Activated CD8-positive, alpha-beta T cell treated with anti-CD3 and anti-CD28 coated beads, Interleukin-2, amount 10 ng/mL, durations not matched to agents 7 days and 5 days (primary cell): ENCODE measurements around the gene RPS6KC1. TPM values are rescaled to one million over a fixed set of nuclear protein-coding genes. Genes with fewer than 3 reads are reported as not detected.
A peak's percentile ranks its signal among the peaks of the same experiment; 100 is the strongest.

Experiments used
- ATAC-seq: fragments of 150-1000 bp; cut with Tn5 transposase; one replicate; pipeline ENCODE4 v1.10.0; 2021; ENCODE audit warnings: moderate library complexity
- CTCF ChIA-PET: fragments of 350-600 bp; sonication (Branson Sonifier 250); formaldehyde crosslinking; loops from one replicate; lab custom pipeline; 2021; ENCODE audit warnings: antibody characterized with exemption; lab: Charles Lee
- POLR2A ChIA-PET: fragments of 350-600 bp; sonication (Branson Sonifier 250); formaldehyde crosslinking; loops from one replicate; lab custom pipeline; 2021; ENCODE audit warnings: antibody characterized with exemption; lab: Charles Lee
- DNase-seq: peaks from one replicate; pipeline ENCODE4 v3.0.0-alpha.2; 2020
- H3K27ac Mint-ChIP-seq: one replicate; pipeline ENCODE4 v1.8.0; 2021; ENCODE audit warnings: mild to moderate bottlenecking, mixed read lengths
- H3K27me3 Mint-ChIP-seq: one replicate; pipeline ENCODE4 v1.8.0; 2021; ENCODE audit warnings: low read depth, mixed read lengths
- H3K36me3 Mint-ChIP-seq: one replicate; pipeline ENCODE4 v1.8.0; 2021; ENCODE audit warnings: low read depth, mixed read lengths
- H3K4me1 Mint-ChIP-seq: one replicate; pipeline ENCODE4 v1.8.0; 2021; ENCODE audit warnings: low read depth, mixed read lengths
- H3K4me3 Mint-ChIP-seq: one replicate; pipeline ENCODE4 v1.8.0; 2021; ENCODE audit warnings: mild to moderate bottlenecking, mixed read lengths
- H3K9me3 Mint-ChIP-seq: one replicate; pipeline ENCODE4 v1.8.0; 2022; ENCODE audit warnings: mixed read lengths; ENCODE audit not compliant: insufficient read depth
- total RNA-seq, 2 experiments: library from RNA; stranded (reverse); gene quantifications; one replicate each; pipeline ENCODE4 v1.2.3, GENCODE V29; 2021

The RPS6KC1 gene
- total RNA-seq, 2 experiments from 2014 or later: 11.8 to 12.5 TPM

- Mint-ChIP-seq H3K4me1 (peaks cover 9% of the 10 kb centered on the region), H3K27ac (no peak overlapping the region), H3K36me3 (peaks cover 14% of the 10 kb centered on the region), H3K27me3 (no peaks in the 10 kb centered on the region), H3K4me3 (no peak overlapping the region), H3K9me3 (no peaks in the 10 kb centered on the region)
- DNase-seq (no peak), ATAC-seq (no peak)
- ChIA-PET CTCF (interaction anchor here (1.0 kb wide), 1 partner anchor 16 kb away, joined by 3 read pairs; no protein-coding TSS in a partner anchor), POLR2A (no interaction called here)
These were observed 6.4 kb downstream of the RPS6KC1 start for GRCh38 chr1:213057264-213058059.

DNA sequence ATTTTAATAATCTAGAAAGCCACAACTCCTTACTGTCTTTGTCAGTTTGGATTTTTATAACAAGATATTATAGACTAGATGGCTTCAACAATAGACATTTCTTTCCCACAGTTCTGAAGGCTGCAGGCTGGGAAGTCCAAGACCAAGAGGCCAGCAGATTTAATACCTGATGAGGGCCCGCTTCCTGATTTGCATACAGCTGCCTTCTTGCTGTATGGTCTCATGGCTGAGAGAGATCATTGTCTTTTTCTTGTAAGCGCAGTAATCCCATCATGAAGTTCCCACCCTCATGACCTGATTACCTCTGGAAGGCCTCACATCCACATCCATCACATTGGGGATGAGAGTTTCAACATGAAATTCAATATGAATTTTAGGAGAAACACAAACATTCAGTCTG, 9.8 kb downstream of the RPS6KC1 start:
- no peaks in the 10 kb centered on the region for H3K27me3 Mint-ChIP-seq
- ATAC-seq: no peak
- ChIA-PET CTCF (interaction anchor here (1.9 kb wide), 1 partner anchor 10 kb away, joined by 5 read pairs; no protein-coding TSS in a partner anchor), POLR2A (no interaction called here)
- H3K27ac Mint-ChIP-seq: no peak overlapping the region
- no peak overlapping the region for H3K4me3 Mint-ChIP-seq
- H3K9me3 Mint-ChIP-seq: no peaks in the 10 kb centered on the region
- no peaks in the 10 kb centered on the region for H3K4me1 Mint-ChIP-seq
- no peak for DNase-seq
- peaks cover 5% of the 10 kb centered on the region for H3K36me3 Mint-ChIP-seq

GRCh38 chr1:213061263-213061662, 10.2 kb downstream of the RPS6KC1 start:
- H3K4me1 Mint-ChIP-seq: no peaks in the 10 kb centered on the region
- no peak overlapping the region for H3K4me3 Mint-ChIP-seq
- POLR2A ChIA-PET: no interaction called here
- H3K27ac Mint-ChIP-seq: no peak overlapping the region
- no peaks in the 10 kb centered on the region for H3K27me3 Mint-ChIP-seq
- peaks cover 5% of the 10 kb centered on the region for H3K36me3 Mint-ChIP-seq
- CTCF ChIA-PET: interaction anchor here (1.9 kb wide), 1 partner anchor 9 kb away, joined by 5 read pairs; no protein-coding TSS in a partner anchor
- H3K9me3 Mint-ChIP-seq: no peaks in the 10 kb centered on the region
- DNase-seq (no peak), ATAC-seq (no peak)

- ChIA-PET POLR2A (no interaction called here), CTCF (interaction anchor here (1.8 kb wide), 1 partner anchor 10 kb away, joined by 5 read pairs; no protein-coding TSS in a partner anchor)
- Mint-ChIP-seq H3K4me1 (peaks cover 11% of the 10 kb centered on the region), H3K9me3 (no peaks in the 10 kb centered on the region), H3K27me3 (no peaks in the 10 kb centered on the region), H3K27ac (no peak overlapping the region), H3K36me3 (no peaks in the 10 kb centered on the region), H3K4me3 (no peak overlapping the region)
- ATAC-seq (no peak), DNase-seq (no peak)
These were observed 14.8 kb downstream of the RPS6KC1 start for GRCh38 chr1:213065800-213066199.

- Mint-ChIP-seq H3K9me3 (no peaks in the 10 kb centered on the region), H3K27ac (no peak overlapping the region), H3K36me3 (no peaks in the 10 kb centered on the region), H3K27me3 (no peaks in the 10 kb centered on the region), H3K4me3 (no peak overlapping the region), H3K4me1 (peaks cover 15% of the 10 kb centered on the region)
- ATAC-seq (no peak), DNase-seq (no peak)
- CTCF ChIA-PET: interaction anchor here (1.8 kb wide), 1 partner anchor 10 kb away, joined by 5 read pairs; no protein-coding TSS in a partner anchor
- POLR2A ChIA-PET: no interaction called here
These were observed 15.3 kb downstream of the RPS6KC1 start for GRCh38 chr1:213066363-213066762.

DNA sequence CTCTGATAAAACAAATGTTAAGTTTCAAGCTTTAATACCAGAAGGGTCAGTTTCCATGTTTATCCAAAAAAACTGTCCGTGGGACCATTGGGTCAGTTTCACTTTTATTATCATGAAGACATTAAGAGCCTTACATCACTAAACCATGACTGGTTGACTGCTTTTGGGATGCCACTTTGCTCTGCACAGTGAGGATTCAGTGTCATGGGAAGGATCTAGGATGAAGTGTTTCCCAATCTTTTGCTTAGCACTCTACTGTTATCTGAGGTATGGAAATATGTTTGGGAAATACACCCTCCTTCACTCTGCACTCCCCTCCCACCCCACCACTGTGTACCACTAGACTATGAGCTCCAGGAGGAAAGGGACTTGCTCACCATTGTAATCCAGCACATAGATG, 16.3 kb downstream of the RPS6KC1 start:
- no peak overlapping the region for H3K27ac Mint-ChIP-seq
- H3K4me1 Mint-ChIP-seq: peaks cover 20% of the 10 kb centered on the region
- ATAC-seq (no peak), DNase-seq (no peak)
- H3K9me3 Mint-ChIP-seq: no peaks in the 10 kb centered on the region
- ChIA-PET CTCF (interaction anchor here (0.7 kb wide), 1 partner anchor 20 kb away, joined by 3 read pairs; no protein-coding TSS in a partner anchor), POLR2A (no interaction called here)
- H3K36me3 Mint-ChIP-seq: no peaks in the 10 kb centered on the region
- H3K27me3 Mint-ChIP-seq: no peaks in the 10 kb centered on the region
- H3K4me3 Mint-ChIP-seq: no peak overlapping the region

GRCh38 chr1:213070406-213070805, 19.4 kb downstream of the RPS6KC1 start:
- CTCF ChIA-PET: interaction anchor here (0.5 to 1.5 kb wide), 11 partner anchors 10 to 613 kb away, joined by 3 to 5 read pairs (median 3); partner anchors contain the start of gene RPS6KC1
- DNase-seq: peak; percentile 59

DNA sequence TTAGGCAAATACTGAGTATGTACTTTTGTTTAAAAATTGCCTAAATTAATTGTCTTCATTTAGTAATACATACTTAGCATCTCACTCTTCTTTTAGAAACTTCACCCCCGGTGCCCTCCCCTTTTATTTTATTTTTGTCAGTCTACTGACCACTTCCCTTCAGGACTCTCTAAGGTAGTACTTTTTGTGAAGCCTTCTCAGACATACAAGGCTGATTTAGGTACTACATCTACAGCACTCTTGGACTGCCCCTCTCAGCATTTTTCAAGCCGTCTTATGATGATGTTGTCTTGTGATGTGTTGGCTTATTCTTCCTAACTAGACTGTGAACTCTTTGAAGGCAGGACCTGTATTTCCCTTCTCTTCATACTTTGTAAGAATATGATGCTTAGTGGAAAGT, 24.7 kb downstream of the RPS6KC1 start:
- ATAC-seq: peak; percentile 65
- Mint-ChIP-seq H3K27me3 (no peaks in the 10 kb centered on the region), H3K4me3 (no peak overlapping the region), H3K9me3 (no peaks in the 10 kb centered on the region), H3K4me1 (peaks cover 29% of the 10 kb centered on the region), H3K27ac (peak overlapping the region; percentile 37), H3K36me3 (peaks cover 12% of the 10 kb centered on the region)
- ChIA-PET POLR2A (no interaction called here), CTCF (interaction anchor here (0.8 kb wide), 1 partner anchor 326 kb away, joined by 3 read pairs; no protein-coding TSS in a partner anchor)
- DNase-seq: no peak

More at GRCh38 chr1:213070406-213070805, 19.4 kb downstream of the RPS6KC1 start:
- peak overlapping the region; percentile 32 for H3K27ac Mint-ChIP-seq
- H3K27me3 Mint-ChIP-seq: no peaks in the 10 kb centered on the region
- H3K9me3 Mint-ChIP-seq: no peaks in the 10 kb centered on the region
- peak overlapping the region; percentile 46 for H3K4me3 Mint-ChIP-seq
- peaks cover 6% of the 10 kb centered on the region for H3K36me3 Mint-ChIP-seq
- ATAC-seq: peak; percentile 79
- peaks cover 34% of the 10 kb centered on the region for H3K4me1 Mint-ChIP-seq
- POLR2A ChIA-PET: interaction anchor here (1.2 kb wide), 1 partner anchor 19 kb away, joined by 4 read pairs; the partner anchor contains the start of gene RPS6KC1

DNA sequence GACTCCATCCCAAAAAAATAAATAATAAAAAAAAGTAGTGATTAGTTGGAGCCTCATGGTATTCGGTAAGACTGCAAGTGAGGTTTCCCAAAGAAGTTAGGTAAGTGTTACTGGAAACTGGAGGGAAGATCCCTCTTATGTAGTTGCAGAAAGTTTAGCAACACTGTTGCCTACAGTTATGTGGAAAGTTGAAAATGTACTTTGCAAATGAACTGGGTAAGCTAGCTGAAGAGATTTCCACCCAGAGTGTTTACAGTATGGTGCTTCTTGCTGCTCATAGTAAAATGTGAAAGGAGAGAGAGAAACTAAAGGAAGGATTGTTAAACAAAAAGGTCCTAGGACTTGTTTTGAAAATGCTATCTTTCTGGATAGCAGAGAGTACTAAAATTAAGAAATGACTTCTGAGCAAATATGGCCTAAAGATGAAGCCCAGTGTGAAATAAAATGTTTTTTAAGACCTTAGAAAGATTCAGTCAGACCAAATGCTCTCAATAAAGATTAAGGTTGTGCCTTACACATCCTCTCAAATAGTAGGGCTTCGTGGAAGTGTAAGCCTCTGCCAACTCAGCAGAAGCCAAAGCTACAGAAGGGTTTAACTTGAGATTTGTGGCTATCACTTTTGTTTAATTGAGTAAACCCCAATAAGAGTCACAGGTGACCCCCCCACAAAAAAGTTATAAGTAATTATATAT, 31.5 kb downstream of the RPS6KC1 start:
- Mint-ChIP-seq H3K4me1 (peaks cover 29% of the 10 kb centered on the region), H3K36me3 (peaks cover 33% of the 10 kb centered on the region), H3K9me3 (no peaks in the 10 kb centered on the region), H3K27me3 (no peaks in the 10 kb centered on the region), H3K27ac (peak overlapping the region; percentile 82), H3K4me3 (peak overlapping the region; percentile 42)
- peak; percentile 73 for ATAC-seq
- ChIA-PET POLR2A (interaction anchor here (0.7 kb wide), 1 partner anchor 134 kb away, joined by 3 read pairs; no protein-coding TSS in a partner anchor), CTCF (interaction anchor here (0.8 to 1.6 kb wide), 5 partner anchors 9 to 40 kb away, joined by 3 to 4 read pairs (median 3); no protein-coding TSS in a partner anchor)
- DNase-seq: peak; percentile 32

DNA sequence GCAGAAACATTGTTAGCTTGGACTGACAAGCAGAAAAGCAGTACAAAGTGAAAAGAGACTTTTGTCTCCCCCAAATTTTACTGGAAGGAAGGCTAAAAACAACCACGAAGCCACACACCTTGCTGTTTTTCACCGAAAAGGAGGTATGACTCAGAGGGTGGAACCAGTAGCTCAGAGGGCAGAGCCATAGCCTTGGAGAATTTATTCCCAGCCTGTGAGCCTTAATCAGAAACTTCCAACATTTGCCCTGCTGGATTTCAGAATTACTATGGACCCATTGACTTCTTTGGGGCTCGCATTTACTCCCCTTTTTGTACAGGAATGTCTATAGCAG, 32.0 kb downstream of the RPS6KC1 start:
- Mint-ChIP-seq H3K4me3 (peak overlapping the region; percentile 42), H3K27ac (peak overlapping the region; percentile 82), H3K27me3 (no peaks in the 10 kb centered on the region), H3K36me3 (peaks cover 38% of the 10 kb centered on the region), H3K9me3 (no peaks in the 10 kb centered on the region), H3K4me1 (peaks cover 29% of the 10 kb centered on the region)
- DNase-seq (peak; percentile 68), ATAC-seq (peak; percentile 81)
- ChIA-PET POLR2A (interaction anchor here (0.7 kb wide), 1 partner anchor 135 kb away, joined by 3 read pairs; no protein-coding TSS in a partner anchor), CTCF (interaction anchor here (1.2 to 1.6 kb wide), 3 partner anchors 10 to 39 kb away, joined by 3 to 4 read pairs (median 3); no protein-coding TSS in a partner anchor)

- Mint-ChIP-seq H3K4me3 (no peak overlapping the region), H3K4me1 (peaks cover 26% of the 10 kb centered on the region), H3K9me3 (no peaks in the 10 kb centered on the region), H3K27me3 (no peaks in the 10 kb centered on the region), H3K27ac (no peak overlapping the region), H3K36me3 (peaks cover 36% of the 10 kb centered on the region)
- ATAC-seq (no peak), DNase-seq (no peak)
- CTCF ChIA-PET: interaction anchor here (1.5 kb wide), 1 partner anchor 35 kb away, joined by 6 read pairs; no protein-coding TSS in a partner anchor
- POLR2A ChIA-PET: no interaction called here
These were observed 36.9 kb downstream of the RPS6KC1 start for GRCh38 chr1:213087911-213088310.
